Heart left ventricle (tissue), 13 donors: ENCODE measurements around the gene SGSM1.

Experiments
- POLR2A ChIP-seq, 2 donors: fragments of 450-650 bp; IDR thresholded peaks; one replicate each; pipeline ENCODE4 v1.6.1; 2017; ENCODE audit warnings: antibody characterized with exemption in 2 of 2, mild to moderate bottlenecking in 2 of 2, moderate library complexity in 2 of 2
- TF ChIP-seq, protein P1 (sequence below), 12 donors: fragments of 200-600 bp; sonication (generic) in 4 of 12; IDR thresholded peaks; one replicate each; pipeline versions ENCODE4 v1.5.0 to v1.8.0; 2018 to 2022; ENCODE audit warnings: antibody characterized with exemption in 12 of 12, mild to moderate bottlenecking in 5 of 12
- donor health status: ischemic (EF 13 %, LVEDD 7.1; RV severe dilation, severe dysfunction).
- donor health status: DM: no; HTN: yes; CAD: no.
- donor health status: DM: no; HTN: no; CAD: no.
- donor health status: ischemic (EF 25% LVEDD 6.9; RV normal size, moderate dysfunction).
- donor health status: ischemic (EF 25% LVEDD 5.7; RV mildly dilated, moderate dysfunction).
- donor health status: ischemic (EF 35%, LVEDD 5.7; RV mildly dilated, moderate dysfunction).
- donor health status: nonischemic (EF 11% LVEDD 7.7; RV severe dilation, severe dysfunction).
- donor health status: DM: yes; HTN: yes; CAD: no.
- donor health status: PGD.
- donor health status: ischemic (EF 29% LVEDD 5.4; RV normal size, mild dysfunction).
- donor health status: nonischemic (EF 23%, LVEDD 6.1; RV moderate dilation, normal function).

DNA sequence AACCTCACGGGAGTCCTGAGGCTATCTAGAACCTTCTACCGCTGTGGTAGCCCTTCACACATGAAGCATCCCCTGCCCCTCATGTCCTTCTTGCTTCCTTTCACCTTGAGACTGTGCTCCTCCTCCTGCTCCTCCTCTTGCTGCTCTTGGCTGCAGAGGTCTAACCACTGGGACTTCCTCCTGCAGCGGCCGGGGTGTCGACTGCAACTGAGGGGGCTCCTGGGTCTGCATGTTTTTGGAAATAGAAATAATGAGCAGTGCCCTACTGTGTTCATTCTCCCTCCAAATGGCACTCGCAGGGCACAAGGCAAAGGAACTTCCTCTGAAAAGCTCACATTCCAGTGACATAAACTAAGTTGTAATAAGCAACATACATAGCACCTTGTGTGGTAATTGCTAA lies 46.2 kb upstream of the SGSM1 start:
- TF ChIP-seq, protein P1, sequence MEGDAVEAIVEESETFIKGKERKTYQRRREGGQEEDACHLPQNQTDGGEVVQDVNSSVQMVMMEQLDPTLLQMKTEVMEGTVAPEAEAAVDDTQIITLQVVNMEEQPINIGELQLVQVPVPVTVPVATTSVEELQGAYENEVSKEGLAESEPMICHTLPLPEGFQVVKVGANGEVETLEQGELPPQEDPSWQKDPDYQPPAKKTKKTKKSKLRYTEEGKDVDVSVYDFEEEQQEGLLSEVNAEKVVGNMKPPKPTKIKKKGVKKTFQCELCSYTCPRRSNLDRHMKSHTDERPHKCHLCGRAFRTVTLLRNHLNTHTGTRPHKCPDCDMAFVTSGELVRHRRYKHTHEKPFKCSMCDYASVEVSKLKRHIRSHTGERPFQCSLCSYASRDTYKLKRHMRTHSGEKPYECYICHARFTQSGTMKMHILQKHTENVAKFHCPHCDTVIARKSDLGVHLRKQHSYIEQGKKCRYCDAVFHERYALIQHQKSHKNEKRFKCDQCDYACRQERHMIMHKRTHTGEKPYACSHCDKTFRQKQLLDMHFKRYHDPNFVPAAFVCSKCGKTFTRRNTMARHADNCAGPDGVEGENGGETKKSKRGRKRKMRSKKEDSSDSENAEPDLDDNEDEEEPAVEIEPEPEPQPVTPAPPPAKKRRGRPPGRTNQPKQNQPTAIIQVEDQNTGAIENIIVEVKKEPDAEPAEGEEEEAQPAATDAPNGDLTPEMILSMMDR (IDR thresholded peaks at IDR 0.05) = no peak
- TF ChIP-seq POLR2A (IDR thresholded peaks at IDR 0.05) = no peak
